IPS DF 4.7 (cell line): ENCODE data around the gene GNG12.

Source experiments
- DNase-seq: peaks from one replicate; pipeline ENCODE4 v3.0.0-alpha.2; 2013; ENCODE audit warnings: low spot score; ENCODE audit errors: extremely low read depth

Gene GNG12

GRCh38 chr1:67755160-67755559 lies 78.1 kb downstream of the GNG12 start:
- DNase-seq = no peak

- no peak for DNase-seq
These were observed 78.7 kb downstream of the GNG12 start for GRCh38 chr1:67754526-67754920.

- no peak for DNase-seq
These were observed 79.3 kb downstream of the GNG12 start for GRCh38 chr1:67753776-67754525.

- no peak for DNase-seq
These were observed 81.0 kb downstream of the GNG12 start for GRCh38 chr1:67752306-67752705.

GRCh38 chr1:67750691-67751054 lies 82.6 kb downstream of the GNG12 start:
- DNase-seq = no peak

- DNase-seq = no peak
These were observed 83.2 kb downstream of the GNG12 start for GRCh38 chr1:67749844-67750690.

- no peak for DNase-seq
These were observed 83.9 kb downstream of the GNG12 start for GRCh38 chr1:67749263-67749843.

- DNase-seq = no peak
These were observed 84.6 kb downstream of the GNG12 start for GRCh38 chr1:67748630-67749029.

GRCh38 chr1:67747671-67748546 lies 85.4 kb downstream of the GNG12 start:
- DNase-seq = no peak

GRCh38 chr1:67745875-67746698 lies 87.2 kb downstream of the GNG12 start:
- DNase-seq = no peak

GRCh38 chr1:67743072-67743725 lies 90.1 kb downstream of the GNG12 start:
- DNase-seq = no peak

GRCh38 chr1:67741736-67742135 lies 91.5 kb downstream of the GNG12 start:
- no peak for DNase-seq

GRCh38 chr1:67741121-67741520 lies 92.1 kb downstream of the GNG12 start:
- DNase-seq = no peak

GRCh38 chr1:67740543-67740942 lies 92.7 kb downstream of the GNG12 start:
- DNase-seq = no peak

- no peak for DNase-seq
These were observed 93.9 kb downstream of the GNG12 start for GRCh38 chr1:67739361-67739760.

GRCh38 chr1:67738401-67738800 lies 94.9 kb downstream of the GNG12 start:
- DNase-seq = no peak

- DNase-seq = no peak
These were observed 95.4 kb downstream of the GNG12 start for GRCh38 chr1:67737875-67738274.

- no peak for DNase-seq
These were observed 96.5 kb downstream of the GNG12 start for GRCh38 chr1:67736750-67737149.

- DNase-seq = no peak
These were observed 97.2 kb downstream of the GNG12 start for GRCh38 chr1:67735806-67736627.
